ENCODE data around the gene ZNF823.

Gene ZNF823

DNA sequence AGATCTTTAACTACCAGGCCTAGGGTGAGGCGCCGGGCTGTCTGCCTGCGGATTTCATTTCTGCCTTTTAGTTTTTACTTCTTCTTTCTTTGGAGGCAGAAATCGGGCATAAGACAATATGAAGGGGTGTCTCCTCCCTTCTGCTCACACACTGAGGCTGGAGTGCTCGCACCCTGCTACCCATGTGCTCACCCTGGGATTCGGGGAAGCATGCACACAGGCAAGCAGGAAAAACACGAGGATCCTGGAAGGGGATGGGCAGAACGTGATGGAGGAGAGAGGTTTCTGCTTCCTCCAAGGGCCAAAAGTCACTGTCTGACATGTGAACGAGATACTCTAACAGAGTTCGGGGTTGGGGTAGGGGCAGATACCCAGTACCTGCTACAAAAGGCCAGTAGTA, 28.4 kb downstream of the ZNF823 start:
- Histone ChIP-seq H3K36me3 (ENCODE audit: insufficient read depth, low read length) (no peaks in the 10 kb centered on the region), H3K9me2 (ENCODE audit: low read depth, low read length) (no peaks in the 10 kb centered on the region), H3K9ac (ENCODE audit: low read length) (no peak overlapping the region), H4K20me1 (ENCODE audit: insufficient read depth, low read length) (no peaks in the 10 kb centered on the region), H3K4me1 (ENCODE audit: insufficient read depth, low read length, severe bottlenecking) (no peaks in the 10 kb centered on the region), H3K9me3 (ENCODE audit: low read length) (no peaks in the 10 kb centered on the region), H3K79me2 (ENCODE audit: insufficient read depth, low read length) (no peaks in the 10 kb centered on the region), H3K4me2 (ENCODE audit: low read length) (no peak overlapping the region), H2AFZ (ENCODE audit: low read length) (no peak overlapping the region), H3K27me3 (ENCODE audit: insufficient read depth, low read length) (no peaks in the 10 kb centered on the region), H3K4me3 (ENCODE audit: low read depth, low read length, poor library complexity, severe bottlenecking) (no peak overlapping the region), H3K27ac (ENCODE audit: low read depth, low read length, poor library complexity, severe bottlenecking) (no peak overlapping the region), H3F3A (ENCODE audit: insufficient read depth, low read length) (no peaks in the 10 kb centered on the region)
- TF ChIP-seq, protein P1, sequence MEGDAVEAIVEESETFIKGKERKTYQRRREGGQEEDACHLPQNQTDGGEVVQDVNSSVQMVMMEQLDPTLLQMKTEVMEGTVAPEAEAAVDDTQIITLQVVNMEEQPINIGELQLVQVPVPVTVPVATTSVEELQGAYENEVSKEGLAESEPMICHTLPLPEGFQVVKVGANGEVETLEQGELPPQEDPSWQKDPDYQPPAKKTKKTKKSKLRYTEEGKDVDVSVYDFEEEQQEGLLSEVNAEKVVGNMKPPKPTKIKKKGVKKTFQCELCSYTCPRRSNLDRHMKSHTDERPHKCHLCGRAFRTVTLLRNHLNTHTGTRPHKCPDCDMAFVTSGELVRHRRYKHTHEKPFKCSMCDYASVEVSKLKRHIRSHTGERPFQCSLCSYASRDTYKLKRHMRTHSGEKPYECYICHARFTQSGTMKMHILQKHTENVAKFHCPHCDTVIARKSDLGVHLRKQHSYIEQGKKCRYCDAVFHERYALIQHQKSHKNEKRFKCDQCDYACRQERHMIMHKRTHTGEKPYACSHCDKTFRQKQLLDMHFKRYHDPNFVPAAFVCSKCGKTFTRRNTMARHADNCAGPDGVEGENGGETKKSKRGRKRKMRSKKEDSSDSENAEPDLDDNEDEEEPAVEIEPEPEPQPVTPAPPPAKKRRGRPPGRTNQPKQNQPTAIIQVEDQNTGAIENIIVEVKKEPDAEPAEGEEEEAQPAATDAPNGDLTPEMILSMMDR (IDR thresholded peaks at IDR 0.05; ENCODE audit: low read length), result no peak
- no peak for TF ChIP-seq EZH2 (IDR thresholded peaks at IDR 0.05; ENCODE audit: borderline replicate concordance, low read length)

DNA sequence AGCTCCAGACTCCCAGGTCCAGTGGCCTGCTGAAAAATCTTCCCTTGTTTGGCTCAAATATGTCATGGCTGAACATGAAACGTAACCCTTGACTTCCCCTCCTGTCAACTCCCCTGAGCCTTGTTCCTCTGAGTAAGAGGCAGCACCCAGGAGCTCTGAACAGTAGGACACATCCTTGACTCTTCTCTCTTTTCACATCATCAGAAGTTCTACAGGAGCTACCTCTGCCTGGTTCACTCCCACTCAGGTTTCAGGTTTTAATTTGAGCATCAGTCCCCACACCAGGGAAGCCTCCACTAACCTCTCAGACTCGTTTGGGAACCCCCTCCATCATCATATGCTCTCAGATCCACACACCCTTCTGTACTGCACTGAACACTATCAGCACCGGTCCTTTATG, 30.3 kb downstream of the ZNF823 start:
- Histone ChIP-seq H3K27me3 (ENCODE audit: insufficient read depth, low read length) (no peaks in the 10 kb centered on the region), H3K36me3 (ENCODE audit: insufficient read depth, low read length) (no peaks in the 10 kb centered on the region), H2AFZ (ENCODE audit: low read length) (no peak overlapping the region), H3K4me3 (ENCODE audit: low read depth, low read length, poor library complexity, severe bottlenecking) (no peak overlapping the region), H3K9me3 (ENCODE audit: low read length) (no peaks in the 10 kb centered on the region), H3K27ac (ENCODE audit: low read depth, low read length, poor library complexity, severe bottlenecking) (no peak overlapping the region), H3K79me2 (ENCODE audit: insufficient read depth, low read length) (no peaks in the 10 kb centered on the region), H3K9me2 (ENCODE audit: low read depth, low read length) (no peaks in the 10 kb centered on the region), H3K4me2 (ENCODE audit: low read length) (no peak overlapping the region), H3K4me1 (ENCODE audit: insufficient read depth, low read length, severe bottlenecking) (no peaks in the 10 kb centered on the region), H3K9ac (ENCODE audit: low read length) (no peak overlapping the region), H3F3A (ENCODE audit: insufficient read depth, low read length) (no peaks in the 10 kb centered on the region), H4K20me1 (ENCODE audit: insufficient read depth, low read length) (no peaks in the 10 kb centered on the region)
- TF ChIP-seq EZH2 (IDR thresholded peaks at IDR 0.05; ENCODE audit: borderline replicate concordance, low read length), result no peak
- TF ChIP-seq, protein P1 (IDR thresholded peaks at IDR 0.05; ENCODE audit: low read length), result no peak

DNA sequence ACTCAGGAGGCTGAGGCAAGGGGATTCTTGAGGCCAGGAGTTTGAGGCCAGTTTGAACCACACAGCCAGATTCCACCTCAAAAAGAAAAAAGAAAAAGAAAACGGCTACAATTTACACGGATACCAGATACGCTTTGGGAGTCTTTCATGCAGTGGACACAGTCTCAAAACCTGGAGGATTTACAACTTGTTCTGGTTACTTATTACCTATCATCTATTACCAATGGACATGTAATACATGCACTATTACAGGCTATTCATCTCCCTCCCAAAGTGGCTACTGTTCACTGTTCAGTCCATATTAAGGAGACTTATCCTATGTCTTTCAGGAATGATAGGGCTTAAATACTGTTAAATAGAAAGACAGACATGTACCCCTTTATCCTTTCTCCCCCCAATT, 33.3 kb downstream of the ZNF823 start:
- no peaks in the 10 kb centered on the region for H3K9me3 ChIP-seq (ENCODE audit: low read length)

More for the DNA sequence above, 33.3 kb downstream of the ZNF823 start:
- H3K36me3 ChIP-seq (ENCODE audit: insufficient read depth, low read length), result no peaks in the 10 kb centered on the region
- no peak overlapping the region for H3K4me3 ChIP-seq (ENCODE audit: low read depth, low read length, poor library complexity, severe bottlenecking)
- no peaks in the 10 kb centered on the region for H3F3A ChIP-seq (ENCODE audit: insufficient read depth, low read length)
- H3K79me2 ChIP-seq (ENCODE audit: insufficient read depth, low read length), result no peaks in the 10 kb centered on the region
- H3K4me2 ChIP-seq (ENCODE audit: low read length), result no peak overlapping the region
- no peaks in the 10 kb centered on the region for H4K20me1 ChIP-seq (ENCODE audit: insufficient read depth, low read length)
- no peaks in the 10 kb centered on the region for H3K4me1 ChIP-seq (ENCODE audit: insufficient read depth, low read length, severe bottlenecking)
- no peaks in the 10 kb centered on the region for H3K27me3 ChIP-seq (ENCODE audit: insufficient read depth, low read length)
- no peak overlapping the region for H3K9ac ChIP-seq (ENCODE audit: low read length)
- TF ChIP-seq, protein P1 (IDR thresholded peaks at IDR 0.05; ENCODE audit: low read length), result no peak
- no peak overlapping the region for H2AFZ ChIP-seq (ENCODE audit: low read length)
- H3K27ac ChIP-seq (ENCODE audit: low read depth, low read length, poor library complexity, severe bottlenecking), result no peak overlapping the region
- no peaks in the 10 kb centered on the region for H3K9me2 ChIP-seq (ENCODE audit: low read depth, low read length)

Data from OCI-LY1 (cell line).